SK-N-SH (cell line): ENCODE data around the gene COL4A4. TPM values are rescaled to one million over a fixed set of nuclear protein-coding genes. Genes with fewer than 3 reads are reported as not detected.

Source experiments
- CTCF ChIA-PET: fragments of 300-600, 350-600 bp; formaldehyde crosslinking; extraction: SDS; loops from one replicate; lab custom pipeline; 2021; lab: Yijun Ruan, JAX
- POLR2A ChIA-PET: fragments of 350-600 bp; sonication (Branson Sonifier 250); formaldehyde crosslinking; extraction: SDS; loops from one replicate; lab custom pipeline; 2020; ENCODE audit warnings: antibody characterized with exemption, inconsistent platforms; lab: Yijun Ruan, JAX
- DNase-seq: peaks from one replicate; pipeline ENCODE4 v3.0.0; 2012
- H2AFZ ChIP-seq: fragments of 200-600 bp; sonication (generic); 2 replicates; pipeline ENCODE4 v1.8.1; 2016; ENCODE audit warnings: antibody characterized with exemption, mild to moderate bottlenecking, low read depth
- H3F3A ChIP-seq: fragments of 200-600 bp; sonication (generic); replicated peaks from 2 replicates; pipeline ENCODE3; 2016; ENCODE audit warnings: antibody characterized with exemption, mild to moderate bottlenecking; ENCODE audit not compliant: insufficient read depth
- H3K27ac ChIP-seq, 2 experiments: fragments of 200-500 bp in 1 of 2; fragments of 200-600 bp in 1 of 2; sonication (Bioruptor generic) in 1 of 2; sonication (generic), shearing (Covaris generic) in 1 of 2; 2 replicates each; pipeline versions ENCODE4 v1.5.1 to v1.6.1; 2014 to 2016; ENCODE audit warnings: low read depth in 2 of 2, inconsistent platforms in 1 of 2, low read length in 1 of 2, mild to moderate bottlenecking in 1 of 2, mixed read lengths in 1 of 2
- H3K27me3 ChIP-seq: fragments of 200-600 bp; sonication (generic), shearing (Covaris generic); 2 replicates; pipeline ENCODE4 v1.6.1; 2016; ENCODE audit warnings: mixed run types; ENCODE audit not compliant: insufficient read depth
- H3K36me3 ChIP-seq, 2 experiments: fragments of 200-500 bp in 1 of 2; fragments of 200-600 bp in 1 of 2; sonication (Bioruptor generic) in 1 of 2; sonication (generic) in 1 of 2; replicated peaks in 1 of 2; 2 replicates each; pipeline versions ENCODE3 to v1.5.1; 2014 to 2016; ENCODE audit warnings: low read length in 1 of 2, mild to moderate bottlenecking in 1 of 2; ENCODE audit not compliant: insufficient read depth in 2 of 2, control insufficient read depth in 1 of 2
- H3K4me1 ChIP-seq, 2 experiments: fragments of 200-500 bp in 1 of 2; fragments of 200-600 bp in 1 of 2; sonication (Bioruptor generic) in 1 of 2; sonication (generic), shearing (Covaris generic) in 1 of 2; 2 replicates each; pipeline versions ENCODE4 v1.5.1 to v1.6.1; 2014 to 2016; ENCODE audit warnings: low read depth in 1 of 2, low read length in 1 of 2, mixed run types in 1 of 2; ENCODE audit not compliant: insufficient read depth in 2 of 2, control insufficient read depth in 1 of 2
- H3K4me2 ChIP-seq: fragments of 200-600 bp; sonication (generic), shearing (Covaris generic); 2 replicates; pipeline ENCODE4 v1.6.1; 2017; ENCODE audit warnings: mixed run types
- H3K4me3 ChIP-seq, 2 experiments: fragments of 200-500 bp in 1 of 2; fragments of 200-600 bp in 1 of 2; sonication (Bioruptor generic) in 1 of 2; sonication (generic), shearing (Covaris generic) in 1 of 2; 2 replicates each; pipeline versions ENCODE4 v1.5.1 to v1.8.1; 2014 to 2016; ENCODE audit warnings: low read depth in 2 of 2, inconsistent platforms in 1 of 2, low read length in 1 of 2, mild to moderate bottlenecking in 1 of 2, mixed read lengths in 1 of 2, moderate library complexity in 1 of 2
- H3K79me2 ChIP-seq: fragments of 200-600 bp; sonication (generic); 2 replicates; pipeline ENCODE4 v1.8.1; 2017; ENCODE audit warnings: mild to moderate bottlenecking; ENCODE audit not compliant: insufficient read depth
- H3K9ac ChIP-seq: fragments of 200-600 bp; sonication (generic); 2 replicates; pipeline ENCODE4 v1.6.1; 2017; ENCODE audit warnings: mixed run types
- H3K9me2 ChIP-seq: fragments of 200-600 bp; sonication (generic); 2 replicates; pipeline ENCODE4 v1.6.1; 2017; ENCODE audit warnings: mixed run types
- H3K9me3 ChIP-seq: fragments of 200-600 bp; sonication (generic); 2 replicates; pipeline ENCODE4 v1.6.1; 2017; ENCODE audit warnings: mixed run types, mild to moderate bottlenecking, moderate library complexity
- H4K20me1 ChIP-seq: fragments of 200-600 bp; sonication (generic); 2 replicates; pipeline ENCODE4 v1.6.1; 2017; ENCODE audit warnings: mild to moderate bottlenecking, mixed run types; ENCODE audit not compliant: insufficient read depth
- CHD2 ChIP-seq: fragments of 150-350 bp; IDR thresholded peaks from 2 replicates; pipeline ENCODE4 v1.6.1; 2018; ENCODE audit warnings: low read length; ENCODE audit not compliant: partially characterized antibody
- CTCF ChIP-seq: fragments of 200-600 bp; sonication (generic); IDR thresholded peaks from 2 replicates; pipeline ENCODE4 v1.6.1; 2017; ENCODE audit warnings: antibody characterized with exemption, mild to moderate bottlenecking, moderate library complexity
- ELF1 ChIP-seq: IDR thresholded peaks from 2 replicates; pipeline ENCODE4 v1.4.0; 2012
- EP300 ChIP-seq, 2 experiments: IDR thresholded peaks; 2 replicates each; pipeline versions ENCODE4 v1.4.0 to v1.6.1; 2012; ENCODE audit warnings: borderline replicate concordance in 1 of 2, low read depth in 1 of 2, low read length in 1 of 2
- EZH2phosphoT487 ChIP-seq: fragments of 200-600 bp; sonication (generic); IDR thresholded peaks from 2 replicates; pipeline ENCODE4 v1.6.1; 2017; ENCODE audit warnings: low read depth, mixed run types, mild to moderate bottlenecking, antibody characterized with exemption, moderate library complexity, borderline replicate concordance
- FOXJ3 ChIP-seq: sonication (generic); formaldehyde crosslinking; IDR thresholded peaks from 2 replicates; pipeline ENCODE4 v1.5.1; 2020; ENCODE audit warnings: mild to moderate bottlenecking, missing genetic modification reagents
- FOXM1 ChIP-seq: IDR thresholded peaks from 2 replicates; pipeline ENCODE4 v1.4.0; 2012; ENCODE audit warnings: low read depth, mild to moderate bottlenecking
- GABPA ChIP-seq: IDR thresholded peaks from 2 replicates; pipeline ENCODE4 v1.4.0; 2012; ENCODE audit warnings: low read depth, mild to moderate bottlenecking
- JUND ChIP-seq: IDR thresholded peaks from 2 replicates; pipeline ENCODE4 v1.4.0; 2012
- MEF2A ChIP-seq: IDR thresholded peaks from 2 replicates; pipeline ENCODE4 v1.4.0; 2012; ENCODE audit warnings: low read depth, borderline replicate concordance
- NRF1 ChIP-seq: IDR thresholded peaks from 2 replicates; pipeline ENCODE4 v1.6.1; 2012; ENCODE audit warnings: low read depth, mild to moderate bottlenecking, low read length
- POLR2AphosphoS5 ChIP-seq: IDR thresholded peaks from 2 replicates; pipeline ENCODE4 v1.6.1; 2012; ENCODE audit warnings: low read depth, low read length
- RAD21 ChIP-seq: IDR thresholded peaks from 2 replicates; pipeline ENCODE4 v1.6.1; 2012; ENCODE audit warnings: mild to moderate bottlenecking, low read length
- REST ChIP-seq: IDR thresholded peaks from 2 replicates; pipeline ENCODE4 v1.6.1; 2012; ENCODE audit warnings: mild to moderate bottlenecking, low read depth, low read length, moderate library complexity
- RFX5 ChIP-seq: IDR thresholded peaks from 2 replicates; pipeline ENCODE4 v1.6.1; 2012; ENCODE audit warnings: mild to moderate bottlenecking, improper control_type of control experiment, low read length
- RXRA ChIP-seq: IDR thresholded peaks from 2 replicates; pipeline ENCODE4 v1.4.0; 2012; ENCODE audit warnings: low read depth, mild to moderate bottlenecking, borderline replicate concordance
- SMC3 ChIP-seq: IDR thresholded peaks from 2 replicates; pipeline ENCODE4 v1.6.1; 2012; ENCODE audit warnings: low read depth, low read length, improper control_type of control experiment
- TAF1 ChIP-seq: IDR thresholded peaks from 2 replicates; pipeline ENCODE4 v1.6.1; 2012; ENCODE audit warnings: low read depth, mild to moderate bottlenecking, low read length, moderate library complexity, borderline replicate concordance
- TCF12 ChIP-seq: IDR thresholded peaks from 2 replicates; pipeline ENCODE4 v1.4.0; 2012
- USF2 ChIP-seq: fragments of 150-350 bp; IDR thresholded peaks from 2 replicates; pipeline ENCODE4 v1.6.1; 2017; ENCODE audit warnings: antibody characterized with exemption, low read length, low read depth, borderline replicate concordance
- WGBS: methylation state at CpG from one replicate; pipeline ENCODE4 v1.1.6; 2017; ENCODE audit warnings: low lambda C conversion rate; 5-methylcytosine and 5-hydroxymethylcytosine counted together
- polyA plus RNA-seq, 3 experiments: library from polyadenylated mRNA; depleted of rRNA; stranded (reverse); fragments of >200 nt; gene quantifications; 2 replicates each; pipeline ENCODE4 v1.2.3, GENCODE V29; 2012

Gene COL4A4
- polyA plus RNA-seq, 1 of the 3 experiments (the other 2 are of a cell fraction) = not detected

- Histone ChIP-seq H3K27ac (no peak overlapping the region), H3K4me2 (no peak overlapping the region), H3F3A (no peaks in the 10 kb centered on the region), H3K36me3 (no peaks in the 10 kb centered on the region), H3K79me2 (no peaks in the 10 kb centered on the region), H2AFZ (no peak overlapping the region), H3K4me1 (peaks cover 0 to 2% of the 10 kb centered on the region in 2 experiments; a peak in 1 of 4 replicates), H3K9me2 (no peaks in the 10 kb centered on the region), H4K20me1 (no peaks in the 10 kb centered on the region), H3K9me3 (no peaks in the 10 kb centered on the region), H3K27me3 (no peaks in the 10 kb centered on the region), H3K4me3 (no peak overlapping the region), H3K9ac (no peak overlapping the region)
- DNase-seq = no peak
- ChIA-PET CTCF (no interaction called here), POLR2A (no interaction called here)
- no peak for TF ChIP-seq RXRA
- TF ChIP-seq GABPA = no peak
- no peak for TF ChIP-seq EP300 (IDR thresholded peaks at IDR 0.05; ENCODE audit: borderline replicate concordance in 1 of 2, low read depth in 1 of 2, low read length in 1 of 2)
- TF ChIP-seq MEF2A = no peak
- TF ChIP-seq NRF1 = no peak
- TF ChIP-seq ELF1 = no peak
- no peak for TF ChIP-seq JUND
- TF ChIP-seq POLR2AphosphoS5 = no peak
- TF ChIP-seq RAD21 = no peak
- TF ChIP-seq CTCF = no peak
- no peak for TF ChIP-seq EZH2phosphoT487
- 72% methylated on average over 8 of the region's 8 CpGs for WGBS
Observed at GRCh38 chr2:227013881-227014280, 150.1 kb downstream of the COL4A4 start.

GRCh38 chr2:227013330-227013729 lies 150.7 kb downstream of the COL4A4 start:
- H3K79me2 ChIP-seq = no peaks in the 10 kb centered on the region
- peaks cover 0 to 2% of the 10 kb centered on the region in 2 experiments; a peak in 1 of 4 replicates for H3K4me1 ChIP-seq
- H3F3A ChIP-seq = no peaks in the 10 kb centered on the region
- H4K20me1 ChIP-seq = no peaks in the 10 kb centered on the region
- WGBS = 68% methylated on average over 9 of the region's 9 CpGs
- H3K9me2 ChIP-seq = no peaks in the 10 kb centered on the region
- no peaks in the 10 kb centered on the region for H3K36me3 ChIP-seq
- H2AFZ ChIP-seq = no peak overlapping the region
- no peak for DNase-seq
- no peak overlapping the region for H3K4me2 ChIP-seq
- no peaks in the 10 kb centered on the region for H3K27me3 ChIP-seq
- CTCF ChIA-PET = no interaction called here
- no peaks in the 10 kb centered on the region for H3K9me3 ChIP-seq
- H3K27ac ChIP-seq = no peak overlapping the region
- TF ChIP-seq FOXJ3 (CRISPR knock-in tag) = no peak
- TF ChIP-seq TAF1 = no peak
- TF ChIP-seq USF2 = no peak
- no peak for TF ChIP-seq POLR2AphosphoS5
- TF ChIP-seq CHD2 = no peak
- TF ChIP-seq CTCF = no peak
- TF ChIP-seq FOXM1 = no peak
- TF ChIP-seq SMC3 = no peak
- no peak for TF ChIP-seq RXRA
- TF ChIP-seq TCF12 = no peak
- TF ChIP-seq RAD21 = no peak
- no peak for TF ChIP-seq REST
- TF ChIP-seq RFX5 = no peak
- H3K9ac ChIP-seq = no peak overlapping the region
- POLR2A ChIA-PET = no interaction called here
- H3K4me3 ChIP-seq = no peak overlapping the region
